Epithelial cell of prostate (primary cell): ENCODE data around the gene METRN.
A peak's percentile ranks its signal among the peaks of the same experiment; 100 is the strongest.
"Not testable (repeated sequence)": the region's sequence is repeated elsewhere in the genome, so short reads cannot be mapped to it uniquely, and the experiment has no call there.

ENCODE experiments used
- DNase-seq: peaks from one replicate; pipeline ENCODE4 v3.0.0-alpha.2; 2011; ENCODE audit warnings: low read depth, low spot score
- H3K27ac ChIP-seq: fragments of 450-650 bp; 2 replicates; pipeline ENCODE4 v1.5.1; 2017; ENCODE audit warnings: mild to moderate bottlenecking

Gene METRN

DNA sequence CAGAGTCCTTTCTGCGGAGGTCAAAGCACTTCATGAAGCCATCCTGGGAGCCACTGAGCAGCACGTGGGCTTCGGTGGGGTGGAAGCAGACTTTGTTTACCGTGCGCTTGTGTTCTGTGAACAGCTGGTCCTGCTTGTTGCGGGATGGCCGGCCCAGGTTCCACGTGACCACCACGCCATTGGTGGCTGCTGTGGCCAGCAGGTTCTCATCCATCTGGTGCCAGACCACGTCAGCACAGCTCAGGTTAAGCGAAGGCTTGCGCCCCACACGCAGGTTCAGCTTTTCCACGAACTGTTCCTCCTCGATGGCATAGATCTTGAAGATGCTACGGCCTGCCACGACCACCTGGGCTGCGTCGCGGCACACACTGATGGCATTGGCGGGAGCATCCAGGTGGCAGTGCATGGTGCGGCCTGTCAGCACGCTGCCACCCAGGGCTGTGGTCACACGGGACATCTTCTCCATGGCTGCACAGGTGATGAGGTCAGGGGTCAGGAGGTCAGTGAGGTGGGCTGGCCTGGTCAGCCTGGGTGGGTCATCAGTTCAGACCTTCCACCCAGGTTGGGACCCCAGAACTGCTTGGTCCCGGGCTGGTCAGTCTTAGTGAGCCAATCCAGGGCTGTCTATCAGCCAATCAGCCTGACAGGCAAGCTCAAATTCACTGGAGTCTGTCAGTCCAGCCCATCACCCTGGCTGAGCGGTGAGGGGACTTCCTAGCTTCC is 25.6 kb upstream of the METRN start:
- H3K27ac ChIP-seq, result peak overlapping the region; percentile 57
- no peak for DNase-seq

DNA sequence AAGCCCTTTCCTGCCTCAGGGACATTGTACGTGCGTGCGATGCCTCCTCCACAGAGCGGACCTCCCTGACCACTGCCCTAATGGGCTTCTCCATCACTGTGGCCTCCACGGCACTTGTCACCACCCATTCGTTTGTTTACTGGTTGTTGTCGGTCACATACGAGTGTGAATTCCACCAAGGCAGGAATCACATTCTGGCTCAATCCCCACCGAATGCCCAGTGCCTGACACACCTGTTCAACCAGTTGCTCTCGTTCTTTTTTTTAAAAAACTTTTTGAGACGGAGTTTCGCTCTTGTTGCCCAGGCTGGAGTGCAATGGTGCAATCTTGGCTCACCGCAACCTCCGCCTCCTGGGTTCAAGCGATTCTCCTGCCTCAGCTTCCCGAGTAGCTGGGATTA is 23.7 kb upstream of the METRN start:
- DNase-seq, result not testable (repeated sequence)

DNA sequence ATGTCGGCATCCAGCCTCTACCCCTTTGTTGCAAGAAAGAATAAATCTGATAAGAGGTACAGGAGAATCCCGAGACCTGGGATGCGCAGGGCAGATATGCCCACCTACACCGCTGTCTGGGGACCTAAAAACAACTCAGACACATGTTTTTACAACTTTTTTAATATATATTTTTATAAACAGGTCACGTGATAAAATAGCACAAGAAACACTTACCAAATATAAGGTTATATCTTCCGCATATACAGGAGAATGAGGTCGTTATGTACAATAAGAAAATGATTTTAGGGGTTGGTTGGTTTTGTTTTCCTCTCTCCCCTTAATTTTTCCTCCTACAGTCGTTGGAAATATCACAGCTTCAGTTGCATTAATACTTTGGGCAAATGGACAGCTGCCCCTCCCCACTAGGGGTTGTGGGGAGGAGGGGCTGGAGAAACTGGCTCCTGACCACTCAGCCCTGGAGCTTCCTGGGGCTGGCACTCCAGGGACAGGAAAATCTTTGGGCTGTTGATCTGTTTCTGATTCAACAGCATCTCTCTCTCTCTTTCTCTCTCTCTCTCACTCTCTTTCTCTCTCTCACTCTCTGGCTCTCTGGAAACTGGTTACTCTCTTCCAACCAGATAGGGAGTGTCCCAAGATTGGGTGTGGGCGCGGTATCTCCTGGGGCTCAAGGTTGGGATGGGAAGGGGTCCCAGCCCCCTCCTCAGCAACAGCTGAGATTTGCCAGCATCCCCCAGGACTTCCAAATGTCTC is 22.4 kb upstream of the METRN start:
- DNase-seq, result no peak
- H3K27ac ChIP-seq, result no peak overlapping the region

More for the DNA sequence above, 23.7 kb upstream of the METRN start:
- H3K27ac ChIP-seq, result not testable (repeated sequence)

DNA sequence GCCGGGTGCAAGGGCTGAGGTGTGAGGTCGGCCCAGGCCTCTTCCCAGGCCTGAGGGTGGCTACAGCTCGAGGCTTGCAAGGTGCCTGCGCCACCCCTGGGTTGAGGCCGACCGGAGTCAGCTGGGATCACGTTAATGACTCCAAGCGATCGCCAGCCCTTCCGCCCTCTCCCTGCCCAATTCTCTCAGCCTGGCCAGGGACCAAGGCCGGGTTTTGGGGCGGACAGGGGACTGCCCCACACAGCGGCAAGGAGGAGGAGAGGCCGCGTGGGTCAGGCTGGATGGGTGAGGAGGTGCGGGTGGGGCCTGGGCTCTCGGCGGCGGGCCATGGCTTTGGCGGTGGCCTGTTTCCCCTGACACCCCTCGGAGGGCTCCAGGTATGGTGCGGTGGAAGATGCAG is 21.6 kb upstream of the METRN start:
- DNase-seq, result no peak

DNA sequence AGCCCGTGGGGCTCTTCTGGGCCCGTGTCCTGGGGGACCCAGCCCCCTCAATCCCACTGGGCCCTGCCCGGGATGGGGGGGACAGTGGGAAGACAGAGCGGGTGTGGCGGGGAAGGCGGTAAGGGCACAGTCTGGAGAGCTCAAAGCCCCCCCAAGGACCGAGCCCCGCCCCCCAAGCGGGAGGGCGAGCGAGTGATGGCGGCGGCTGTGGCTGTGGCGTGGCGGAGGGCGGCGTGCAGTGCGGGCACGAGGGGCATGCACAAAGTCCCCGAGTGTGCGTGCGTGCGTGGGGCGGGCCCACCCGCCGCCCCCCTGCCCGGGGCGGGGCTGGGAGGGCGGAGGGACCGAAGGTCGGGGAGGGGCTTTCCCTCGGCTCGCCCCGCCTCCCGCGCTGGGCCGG is 21.2 kb upstream of the METRN start:
- DNase-seq, result no peak
- no peak overlapping the region for H3K27ac ChIP-seq

More for the DNA sequence above, 21.6 kb upstream of the METRN start:
- H3K27ac ChIP-seq, result no peak overlapping the region

DNA sequence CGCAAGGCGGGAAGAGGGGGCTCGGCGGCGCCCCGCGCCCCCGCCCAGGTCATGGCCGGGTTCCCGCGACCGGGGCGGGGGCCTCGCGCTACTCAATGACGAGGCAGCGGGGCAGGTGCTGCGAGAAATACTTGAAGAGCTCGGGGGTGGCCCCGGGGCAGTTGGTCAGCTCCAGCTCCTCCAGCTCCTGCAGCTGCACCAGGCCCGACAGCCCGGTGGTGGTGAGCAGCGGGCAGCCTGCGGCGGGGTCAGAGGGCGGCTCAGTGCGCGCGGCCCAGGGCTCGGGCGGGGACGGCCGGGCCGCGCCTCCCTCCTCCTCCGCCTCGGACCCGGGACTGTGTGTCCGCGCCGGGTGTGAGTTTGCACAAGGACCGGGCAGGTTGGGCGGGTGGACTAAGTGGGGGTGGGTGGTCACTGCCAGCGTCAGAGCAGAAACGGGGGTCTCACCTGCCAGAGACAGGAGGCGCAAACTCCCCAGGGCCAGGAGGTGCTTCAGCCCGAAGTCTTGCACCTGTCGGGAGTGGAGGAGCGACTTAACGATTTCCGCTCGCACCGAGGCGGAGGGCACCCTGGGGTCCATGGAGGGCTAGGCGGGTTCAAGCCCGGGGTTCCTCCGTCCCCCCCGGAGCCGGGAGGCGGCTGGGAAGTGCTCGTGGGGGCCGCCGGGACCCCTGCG is 20.6 kb upstream of the METRN start:
- no peak overlapping the region for H3K27ac ChIP-seq
- DNase-seq, result no peak

DNA sequence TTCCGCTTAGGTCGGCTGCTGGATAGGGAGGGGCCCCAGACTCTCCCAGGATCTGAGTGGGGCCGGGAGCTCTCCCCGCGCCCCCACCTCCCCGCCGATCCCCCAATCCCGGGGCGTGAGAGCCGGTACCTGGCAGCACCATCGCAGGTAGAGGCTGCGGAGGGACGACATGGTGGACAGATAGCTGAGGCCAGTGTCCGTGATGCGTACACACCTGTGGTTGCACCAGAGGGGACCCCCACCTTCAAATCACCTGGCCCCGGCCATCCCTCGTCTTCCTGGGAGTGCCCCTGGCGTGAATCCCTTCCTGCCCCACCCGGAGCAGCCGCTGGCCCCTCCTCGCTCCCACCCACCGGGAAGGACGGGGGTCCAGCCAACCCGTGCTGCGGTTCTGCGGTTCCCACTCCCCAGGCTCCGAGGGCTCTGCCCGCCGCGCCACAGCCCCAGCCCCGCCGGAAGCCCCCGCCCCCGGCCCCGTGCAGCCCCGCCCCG is 20.0 kb upstream of the METRN start:
- DNase-seq, result no peak
- H3K27ac ChIP-seq, result no peak overlapping the region

DNA sequence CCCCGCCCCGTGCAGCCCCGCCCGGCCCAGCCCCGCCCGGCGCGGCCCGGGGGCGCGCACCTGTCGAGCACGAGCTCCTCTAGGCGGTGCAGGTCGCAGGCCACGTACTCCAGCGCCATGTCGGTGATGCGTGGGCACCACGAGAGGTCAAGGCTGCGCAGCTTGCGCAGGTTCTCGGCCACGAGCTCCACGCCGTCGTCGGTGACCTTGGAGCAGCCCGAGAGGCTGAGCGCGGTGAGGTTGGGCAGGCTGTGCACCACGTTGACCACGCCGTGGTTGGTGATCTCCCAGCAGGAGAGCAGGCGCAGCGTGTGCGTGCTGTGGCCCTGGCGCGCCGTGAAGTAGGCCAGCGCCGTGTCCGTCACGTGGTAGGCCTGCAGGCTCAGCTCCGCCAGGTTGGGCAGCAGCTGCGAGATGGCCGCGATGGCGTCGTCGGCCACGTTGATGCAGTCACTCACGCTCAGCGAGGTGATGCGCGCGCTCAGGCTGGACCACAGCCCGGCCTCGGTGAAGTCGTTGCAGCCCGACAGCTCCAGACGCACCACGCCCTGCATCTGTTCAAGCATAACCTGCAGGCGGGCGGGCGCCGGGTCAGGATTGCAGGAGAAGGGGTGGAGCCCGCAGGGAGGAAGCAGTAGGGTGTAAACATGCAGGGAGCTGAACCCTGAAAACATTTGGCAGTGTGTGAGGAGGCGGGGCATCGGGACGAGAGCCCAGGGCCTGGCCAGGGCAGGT is 19.4 kb upstream of the METRN start:
- no peak overlapping the region for H3K27ac ChIP-seq
- DNase-seq, result no peak

DNA sequence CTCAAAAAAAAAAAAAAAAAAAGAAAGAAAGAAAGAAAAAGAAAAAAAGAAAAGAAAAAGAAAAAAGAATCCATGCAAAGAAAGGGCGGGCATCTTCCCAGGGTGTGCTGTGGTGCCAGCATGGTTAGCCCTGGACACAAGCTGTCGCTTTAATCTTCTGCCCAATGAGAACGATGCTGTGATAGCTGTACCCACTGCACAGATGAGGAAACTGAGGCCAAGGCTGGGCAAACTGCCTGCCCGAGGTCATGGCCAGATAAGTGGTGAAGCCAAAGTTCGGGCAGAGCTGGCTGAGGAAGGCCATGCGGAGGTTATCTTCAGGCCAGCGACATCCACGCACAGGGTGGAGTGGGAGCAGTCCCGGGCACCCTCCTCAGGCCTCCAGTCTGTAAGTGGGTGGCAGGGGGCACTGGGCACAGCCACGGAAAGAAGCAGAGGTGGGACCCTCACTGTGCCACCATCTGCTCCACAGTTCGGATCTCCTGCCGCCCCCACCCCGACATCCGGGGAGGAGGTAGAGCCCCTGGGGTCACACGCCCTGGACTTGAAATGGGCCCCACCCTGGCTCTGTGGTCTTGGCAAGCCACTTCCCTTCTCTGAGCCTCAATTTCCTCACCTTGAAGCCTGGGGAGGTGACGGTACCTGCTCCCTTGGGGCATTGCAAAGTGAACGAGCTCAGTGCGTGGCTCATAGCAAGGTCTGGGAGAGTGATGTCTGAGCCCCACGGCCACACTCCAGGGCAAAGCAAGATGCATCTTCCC is 15.8 kb upstream of the METRN start:
- H3K27ac ChIP-seq, result no peak overlapping the region
- DNase-seq, result no peak

DNA sequence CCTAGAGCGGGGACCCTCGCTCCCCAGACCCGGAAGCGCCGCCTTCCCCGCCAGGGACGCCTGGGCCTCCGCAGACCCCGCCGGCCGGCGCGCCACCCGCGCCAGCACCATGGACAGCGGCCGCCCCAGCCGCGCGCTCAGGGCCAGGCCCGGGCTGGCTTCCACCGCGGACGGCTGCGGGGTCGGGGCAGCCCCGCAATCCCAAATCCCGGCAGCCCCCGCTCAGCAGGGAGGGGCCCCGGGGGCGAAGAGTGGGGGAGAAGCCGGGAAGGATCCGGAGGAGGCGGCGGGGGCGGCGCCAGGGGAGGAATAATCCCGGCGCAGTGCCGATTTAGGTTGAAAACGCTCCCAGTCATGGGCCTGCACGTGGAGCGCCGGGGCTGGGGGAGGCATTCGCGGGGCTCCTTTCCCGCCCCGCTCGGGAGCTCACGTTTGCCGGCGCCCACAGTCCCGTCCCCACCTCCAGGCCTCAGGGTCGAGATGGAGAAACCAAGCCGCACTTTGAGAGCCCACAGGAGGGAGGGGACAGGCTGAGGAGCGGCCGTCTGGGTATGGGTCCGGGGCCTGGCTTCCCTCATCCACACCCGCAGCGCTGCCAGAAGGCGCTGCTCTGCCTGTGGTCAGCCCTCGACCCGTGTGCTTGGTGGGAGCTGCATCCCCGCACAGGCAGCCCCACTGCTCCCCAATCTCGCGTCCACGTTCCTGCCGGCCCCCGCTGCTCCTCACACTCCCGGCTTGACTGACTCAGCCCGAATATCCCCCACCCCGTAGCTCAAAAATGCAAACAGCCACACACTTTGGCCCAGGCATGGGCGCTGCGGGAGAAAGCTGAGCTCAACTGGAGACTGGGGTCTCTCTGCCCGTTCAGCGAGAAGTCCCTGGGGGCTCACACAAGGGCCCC is 14.0 kb upstream of the METRN start:
- DNase-seq, result no peak
- H3K27ac ChIP-seq, result no peak overlapping the region

DNA sequence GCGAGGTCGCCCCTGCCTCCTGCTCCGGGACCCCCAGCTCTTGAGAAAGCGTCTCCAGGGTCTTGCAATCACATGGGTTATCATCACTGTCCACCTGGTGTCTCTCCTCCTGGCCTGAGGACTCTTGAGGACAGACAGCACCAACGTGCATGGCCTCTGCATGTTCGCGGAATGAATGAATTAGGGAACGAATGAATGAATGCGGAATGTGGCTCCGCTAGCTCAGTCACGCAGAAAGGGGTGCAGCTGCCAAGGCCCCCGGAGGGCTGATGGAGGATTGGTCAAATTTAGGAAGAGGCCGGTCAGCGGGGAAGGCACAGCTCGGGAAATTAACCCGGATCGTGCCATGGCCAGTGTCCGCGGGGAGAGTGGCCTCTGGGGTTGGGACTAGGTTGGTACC is 12.6 kb upstream of the METRN start:
- no peak for DNase-seq
- H3K27ac ChIP-seq, result no peak overlapping the region

DNA sequence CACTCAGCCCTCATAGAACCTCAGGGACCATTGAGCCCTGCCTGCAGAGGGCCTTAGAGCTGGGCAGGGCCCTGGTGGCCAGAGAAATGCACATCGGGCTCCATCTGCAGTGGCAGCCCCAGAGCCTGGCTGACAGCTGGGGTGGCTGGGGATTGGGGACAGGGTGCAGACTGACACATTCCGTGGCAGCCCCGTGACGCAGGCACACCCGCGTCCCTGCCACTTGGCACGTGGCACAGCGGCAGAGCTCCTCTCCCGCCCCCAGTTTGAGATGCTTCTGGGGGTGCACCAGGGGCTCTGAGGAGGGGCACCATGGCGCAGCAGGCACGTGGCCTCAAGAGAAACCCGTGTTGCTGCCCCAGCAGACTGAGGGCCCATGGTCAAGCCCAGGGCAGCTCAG is 11.5 kb upstream of the METRN start:
- no peak overlapping the region for H3K27ac ChIP-seq
- DNase-seq, result no peak

DNA sequence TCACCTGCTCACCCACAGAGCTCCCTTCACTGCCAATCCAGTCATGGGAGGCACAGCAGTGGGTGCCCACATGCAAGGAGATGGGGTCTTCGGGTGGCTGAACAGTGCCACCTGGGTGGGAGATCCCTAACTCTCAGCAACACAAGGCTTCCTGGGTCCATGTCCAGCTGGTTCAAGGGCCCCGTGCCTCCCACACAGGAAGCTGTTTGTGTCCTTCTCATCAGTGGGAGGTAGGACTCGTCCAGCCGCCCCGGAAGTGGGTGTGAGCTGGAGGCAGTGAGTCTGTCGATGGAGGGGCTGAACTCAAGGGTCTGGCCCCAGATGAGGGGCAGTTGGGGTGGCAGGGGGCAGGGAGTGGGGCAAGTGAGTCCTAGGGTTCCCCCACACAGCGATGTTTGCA is 10.9 kb upstream of the METRN start:
- DNase-seq, result no peak

DNA sequence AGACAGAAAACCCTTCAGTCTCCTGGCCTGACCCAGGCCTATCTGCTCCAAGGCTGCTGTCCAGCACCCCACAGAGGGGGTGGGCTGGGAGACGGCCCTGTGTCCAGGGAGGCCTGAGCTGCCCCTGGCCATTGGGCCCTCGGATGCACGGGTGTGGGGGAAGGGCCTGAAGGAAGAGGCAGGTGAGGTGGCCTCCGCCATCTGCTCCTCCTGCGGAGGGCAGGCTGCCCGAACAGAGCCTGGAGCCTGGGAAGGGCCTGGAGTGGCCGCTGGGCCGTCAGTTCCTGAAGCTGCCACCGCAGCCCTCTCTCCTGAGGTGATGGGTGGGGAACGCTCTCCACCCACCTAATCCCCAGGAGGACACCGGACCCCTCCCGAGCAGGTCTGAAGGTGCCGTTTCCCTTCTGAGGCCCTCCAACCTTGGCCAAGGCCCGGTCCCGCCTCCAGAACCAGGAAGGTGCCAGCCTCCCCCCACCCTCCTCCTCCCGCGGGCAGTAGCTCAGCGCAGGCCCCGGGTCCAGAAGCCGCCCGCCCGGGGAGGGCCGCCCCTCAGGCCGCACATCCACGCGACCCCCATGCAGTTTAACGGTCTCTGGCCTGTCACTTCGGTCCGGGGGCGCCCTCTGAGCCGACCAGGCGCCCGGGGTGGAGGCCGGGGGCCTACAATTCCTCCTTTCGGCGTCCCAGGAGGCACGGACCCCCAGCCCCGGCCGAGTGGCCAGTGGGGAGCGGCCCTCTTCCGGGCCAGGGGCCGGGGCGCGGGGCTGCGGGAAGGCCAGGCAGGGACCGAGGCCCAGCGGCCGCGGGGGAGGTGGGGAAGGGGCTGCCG is 10.2 kb upstream of the METRN start:
- no peak for DNase-seq
- H3K27ac ChIP-seq, result no peak overlapping the region

More for the DNA sequence above, 10.9 kb upstream of the METRN start:
- H3K27ac ChIP-seq, result no peak overlapping the region

DNA sequence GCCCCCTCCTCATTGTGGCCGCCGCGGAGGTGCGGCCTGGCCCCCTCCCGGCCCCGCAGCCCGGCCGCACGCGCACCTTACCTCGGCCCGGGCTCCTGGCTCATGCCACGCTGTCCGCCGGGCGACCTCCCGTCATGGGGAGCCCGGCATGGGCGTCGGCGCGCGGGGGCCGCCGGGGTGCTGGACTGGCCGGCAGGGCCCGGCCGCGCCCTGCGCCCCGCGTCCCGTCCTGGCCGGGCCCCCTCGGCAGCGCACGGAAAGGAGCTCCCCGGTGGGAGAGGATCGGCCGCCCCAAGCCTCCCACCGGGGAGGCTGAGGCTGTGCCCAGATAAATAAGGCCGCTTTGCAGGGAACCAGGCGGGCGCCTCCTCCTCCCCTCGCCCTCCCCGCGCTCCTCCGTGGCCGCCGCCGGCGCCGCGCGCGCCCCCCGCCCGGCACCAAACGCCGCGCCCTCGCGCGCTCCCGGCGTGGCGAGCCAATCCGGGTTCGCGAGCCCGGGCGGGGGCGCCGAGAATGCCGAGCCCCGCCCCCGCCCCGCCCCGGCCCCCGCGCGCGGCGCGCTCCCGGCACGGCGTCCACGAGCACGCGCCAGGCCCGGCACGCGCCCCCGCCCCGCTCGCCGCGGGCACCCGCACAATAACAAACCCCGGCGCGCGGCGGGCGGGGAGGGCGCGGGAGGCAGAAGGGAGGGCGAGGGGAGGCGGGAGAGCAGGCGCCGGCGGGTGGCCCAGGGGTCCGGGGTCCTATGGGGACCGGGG is 9.3 kb upstream of the METRN start, which contains the start of gene FBXL16:
TSS of gene FBXL16 (minus strand) at position 371 of the 758 bp plus-strand sequence. CDS start 8,396 bp downstream, outside the sequence.
- no peak for DNase-seq
- H3K27ac ChIP-seq, result no peak within 1 kb of the TSS

DNA sequence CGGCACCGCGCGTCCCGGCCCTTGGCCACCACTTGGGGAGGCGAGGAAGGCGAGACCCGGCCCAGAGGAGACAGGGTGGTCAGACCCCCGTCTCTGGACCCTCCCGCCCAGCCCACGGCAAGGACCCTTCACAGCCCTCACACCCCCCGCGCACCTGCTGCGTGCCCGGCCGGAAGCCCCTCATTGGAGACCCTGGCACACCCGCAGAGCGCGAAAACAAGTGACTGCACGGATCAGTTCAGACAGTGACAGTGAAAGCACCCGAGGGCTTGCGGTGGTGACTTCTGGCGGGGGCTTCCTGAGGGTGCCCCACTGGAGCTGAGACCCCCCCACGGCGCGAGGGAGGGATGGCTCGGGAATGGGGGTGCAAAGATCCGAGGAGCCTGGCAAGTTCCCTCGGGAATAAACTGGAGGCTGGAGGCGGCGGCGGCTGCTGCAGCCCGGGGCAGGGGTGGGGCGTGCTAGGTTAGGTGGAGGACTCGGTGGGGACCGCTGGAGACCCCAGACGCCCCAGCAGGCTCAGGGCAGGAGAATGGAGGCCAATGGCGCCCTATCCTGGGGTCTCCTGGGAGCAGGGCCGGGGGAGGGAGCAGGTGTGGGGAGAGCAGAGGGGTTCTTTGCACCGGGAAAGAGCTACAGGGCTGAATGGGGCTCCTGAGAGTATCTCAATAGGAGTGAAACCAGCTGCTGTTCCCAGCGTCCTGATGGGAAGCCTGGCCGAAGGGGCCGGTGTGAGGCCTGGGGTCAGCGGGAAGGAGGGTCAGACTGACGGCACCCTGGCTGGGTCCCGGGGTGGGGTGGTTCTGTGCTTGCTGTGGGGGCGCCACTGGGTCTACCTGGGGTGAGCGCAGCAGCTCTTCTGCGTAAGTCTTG is 8.5 kb upstream of the METRN start:
- DNase-seq, result no peak
- no peak overlapping the region for H3K27ac ChIP-seq
